ENCODE measurements around the gene TTLL11.

The TTLL11 gene

DNA sequence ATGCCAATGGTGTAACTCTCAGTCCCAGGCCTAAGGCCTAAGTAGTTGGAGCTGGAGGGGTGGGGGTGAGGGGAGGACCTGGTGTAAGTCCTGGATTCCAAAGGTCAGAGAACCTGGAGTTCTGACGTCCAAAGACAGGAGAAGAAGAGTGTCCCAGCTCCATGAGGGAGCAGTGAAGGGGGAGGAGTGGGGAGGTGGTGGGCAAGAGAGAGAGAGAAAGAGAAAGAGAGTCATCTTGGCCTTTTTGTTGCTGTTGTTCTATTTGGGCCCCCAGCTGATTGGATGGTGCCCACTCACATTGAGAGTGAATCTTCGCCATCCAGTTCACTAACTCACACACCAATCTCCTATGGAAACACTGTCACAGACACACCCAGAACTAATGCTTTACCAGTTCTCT lies 242.7 kb downstream of the TTLL11 start:
- TF ChIP-seq, protein P1, sequence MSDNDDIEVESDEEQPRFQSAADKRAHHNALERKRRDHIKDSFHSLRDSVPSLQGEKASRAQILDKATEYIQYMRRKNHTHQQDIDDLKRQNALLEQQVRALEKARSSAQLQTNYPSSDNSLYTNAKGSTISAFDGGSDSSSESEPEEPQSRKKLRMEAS (IDR thresholded peaks at IDR 0.05): no peak

DNA sequence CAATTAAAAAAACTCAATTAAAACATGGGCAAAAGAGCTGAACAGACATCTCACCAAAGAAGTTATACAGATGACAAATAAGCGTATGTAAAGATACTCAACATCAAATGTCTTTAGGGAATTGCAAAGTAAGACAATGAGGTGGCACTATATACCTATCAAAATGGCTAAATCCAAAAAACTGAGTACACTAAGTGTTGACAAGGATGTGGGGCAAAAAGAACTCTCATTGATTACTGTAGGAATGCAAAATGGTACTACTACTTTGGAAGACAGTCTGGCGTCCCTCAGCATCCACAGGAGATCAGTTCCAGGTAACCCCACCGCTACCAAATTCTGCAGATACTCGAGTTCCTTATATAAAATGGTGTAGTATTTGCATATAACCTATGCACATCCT lies 243.6 kb downstream of the TTLL11 start:
- TF ChIP-seq CREB1 (IDR thresholded peaks at IDR 0.05; ENCODE audit: low read depth) (no peak), FOXM1 (IDR thresholded peaks at IDR 0.05; ENCODE audit: borderline replicate concordance, low read depth) (no peak), RAD21 (IDR thresholded peaks at IDR 0.05; ENCODE audit: low read depth) (no peak), TCF12 (IDR thresholded peaks at IDR 0.05; ENCODE audit: low read depth) (no peak), YY1 (IDR thresholded peaks at IDR 0.05; ENCODE audit: low read depth) (no peak), ZBTB7A (IDR thresholded peaks at IDR 0.05; ENCODE audit: low read depth) (no peak), EGR1 (IDR thresholded peaks at IDR 0.05) (no peak), TEAD4 (IDR thresholded peaks at IDR 0.05) (no peak)
- TF ChIP-seq, protein P2, sequence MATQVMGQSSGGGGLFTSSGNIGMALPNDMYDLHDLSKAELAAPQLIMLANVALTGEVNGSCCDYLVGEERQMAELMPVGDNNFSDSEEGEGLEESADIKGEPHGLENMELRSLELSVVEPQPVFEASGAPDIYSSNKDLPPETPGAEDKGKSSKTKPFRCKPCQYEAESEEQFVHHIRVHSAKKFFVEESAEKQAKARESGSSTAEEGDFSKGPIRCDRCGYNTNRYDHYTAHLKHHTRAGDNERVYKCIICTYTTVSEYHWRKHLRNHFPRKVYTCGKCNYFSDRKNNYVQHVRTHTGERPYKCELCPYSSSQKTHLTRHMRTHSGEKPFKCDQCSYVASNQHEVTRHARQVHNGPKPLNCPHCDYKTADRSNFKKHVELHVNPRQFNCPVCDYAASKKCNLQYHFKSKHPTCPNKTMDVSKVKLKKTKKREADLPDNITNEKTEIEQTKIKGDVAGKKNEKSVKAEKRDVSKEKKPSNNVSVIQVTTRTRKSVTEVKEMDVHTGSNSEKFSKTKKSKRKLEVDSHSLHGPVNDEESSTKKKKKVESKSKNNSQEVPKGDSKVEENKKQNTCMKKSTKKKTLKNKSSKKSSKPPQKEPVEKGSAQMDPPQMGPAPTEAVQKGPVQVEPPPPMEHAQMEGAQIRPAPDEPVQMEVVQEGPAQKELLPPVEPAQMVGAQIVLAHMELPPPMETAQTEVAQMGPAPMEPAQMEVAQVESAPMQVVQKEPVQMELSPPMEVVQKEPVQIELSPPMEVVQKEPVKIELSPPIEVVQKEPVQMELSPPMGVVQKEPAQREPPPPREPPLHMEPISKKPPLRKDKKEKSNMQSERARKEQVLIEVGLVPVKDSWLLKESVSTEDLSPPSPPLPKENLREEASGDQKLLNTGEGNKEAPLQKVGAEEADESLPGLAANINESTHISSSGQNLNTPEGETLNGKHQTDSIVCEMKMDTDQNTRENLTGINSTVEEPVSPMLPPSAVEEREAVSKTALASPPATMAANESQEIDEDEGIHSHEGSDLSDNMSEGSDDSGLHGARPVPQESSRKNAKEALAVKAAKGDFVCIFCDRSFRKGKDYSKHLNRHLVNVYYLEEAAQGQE (IDR thresholded peaks at IDR 0.05; ENCODE audit: low read depth): no peak
- TF ChIP-seq, protein P1 (IDR thresholded peaks at IDR 0.05): no peak

DNA sequence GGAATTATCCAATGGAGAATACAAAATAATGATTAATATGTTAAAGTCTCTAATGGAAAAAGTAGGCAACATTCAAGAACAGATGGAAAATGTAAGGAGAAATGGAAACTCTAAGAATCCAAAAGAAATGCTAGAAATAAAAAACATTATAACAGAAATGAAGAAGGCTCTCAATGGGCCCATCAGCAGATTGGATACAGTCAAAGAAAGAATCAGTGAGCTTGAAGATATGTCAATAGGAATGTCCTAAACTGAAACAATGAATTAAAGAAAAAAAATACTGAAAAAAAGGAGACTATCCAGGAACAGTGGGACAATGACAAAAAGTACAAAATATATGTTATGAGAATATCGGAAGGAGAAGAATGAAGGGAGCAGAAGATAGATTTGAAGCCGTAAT lies 248.5 kb downstream of the TTLL11 start:
- TF ChIP-seq TEAD4 (IDR thresholded peaks at IDR 0.05): no peak

DNA sequence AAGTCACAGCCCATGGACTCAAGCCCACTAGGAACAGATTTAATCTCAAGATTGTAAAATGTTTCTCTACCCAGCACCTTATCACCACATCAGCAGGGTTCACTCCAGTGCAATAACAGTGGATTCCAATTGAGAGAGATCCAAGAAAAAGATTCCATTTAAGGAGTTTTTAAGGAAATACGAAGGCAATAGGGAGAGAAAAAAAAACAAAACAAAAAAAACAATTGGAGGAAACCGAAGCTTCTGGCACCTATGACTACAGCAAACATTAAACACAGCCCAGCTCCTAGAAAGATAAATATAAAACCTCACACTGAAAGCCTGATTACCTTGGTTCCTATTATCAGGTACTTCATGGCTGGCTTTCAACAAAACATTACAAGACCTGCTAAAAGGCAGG lies 249.0 kb downstream of the TTLL11 start:
- TF ChIP-seq CEBPB (IDR thresholded peaks at IDR 0.05) (no peak), TAF1 (IDR thresholded peaks at IDR 0.05; ENCODE audit: low read depth) (no peak), RAD21 (IDR thresholded peaks at IDR 0.05; ENCODE audit: low read depth) (no peak)

DNA sequence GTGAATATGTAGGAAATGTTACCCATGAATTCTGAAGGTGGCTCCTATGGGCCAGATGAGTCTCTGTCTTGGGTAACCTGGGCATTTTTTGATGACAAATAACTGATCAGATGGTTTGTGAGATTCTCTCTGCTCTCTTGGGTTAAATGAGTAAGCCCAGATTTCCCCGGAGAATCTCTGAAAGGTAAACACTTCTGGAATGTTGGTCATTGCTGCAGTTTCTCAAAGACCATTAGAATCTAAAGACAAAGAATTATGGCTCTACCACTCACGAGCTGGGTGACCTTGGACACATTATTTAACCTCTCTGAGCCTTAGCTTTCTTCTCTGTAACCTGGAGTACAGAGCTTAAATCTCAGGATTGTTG lies 250.5 kb downstream of the TTLL11 start:
- TF ChIP-seq ZBTB7A (IDR thresholded peaks at IDR 0.05; ENCODE audit: low read depth) (no peak), TCF12 (IDR thresholded peaks at IDR 0.05; ENCODE audit: low read depth) (no peak), TAF1 (IDR thresholded peaks at IDR 0.05; ENCODE audit: low read depth) (no peak)
- TF ChIP-seq, protein P2 (IDR thresholded peaks at IDR 0.05; ENCODE audit: low read depth): no peak

DNA sequence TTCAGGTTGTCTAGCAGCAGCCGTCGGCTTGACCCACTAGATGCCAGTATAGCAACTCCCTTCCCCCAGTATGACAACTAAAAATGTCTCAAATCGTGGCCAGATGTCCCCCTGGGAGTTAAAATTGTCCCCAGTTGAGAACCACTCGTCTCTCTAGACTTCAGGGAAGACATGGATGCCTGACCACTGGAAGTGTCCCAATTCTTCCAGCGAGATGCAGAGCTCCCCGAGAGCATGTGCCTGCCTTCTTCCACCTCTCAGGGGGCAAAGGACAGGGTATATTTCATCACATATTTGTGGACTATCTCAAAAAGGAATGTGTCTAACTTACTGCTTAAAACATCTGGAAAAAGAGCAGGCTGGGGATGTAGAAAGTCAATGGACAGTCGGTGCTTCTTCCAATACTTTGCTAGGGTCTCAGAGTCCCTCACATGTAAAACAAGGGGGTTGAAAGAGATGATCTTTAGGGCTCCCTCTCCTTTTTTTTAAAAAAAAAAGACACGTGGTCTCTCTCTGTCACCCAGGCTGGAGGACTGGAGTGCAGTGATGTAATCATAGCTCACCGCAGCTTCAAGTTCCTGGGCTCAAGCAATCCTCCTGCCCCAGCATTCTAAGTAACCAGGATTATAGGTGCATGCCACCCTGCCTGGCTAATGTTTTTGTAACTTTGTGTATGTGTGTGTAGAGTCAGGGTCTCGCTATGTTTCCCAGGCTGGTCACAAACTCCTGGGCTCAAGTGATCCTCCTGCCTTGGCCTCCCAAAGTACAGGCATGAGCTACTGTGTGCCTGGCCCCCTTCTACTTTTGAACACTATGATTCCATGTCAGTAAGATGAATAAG lies 251.1 kb downstream of the TTLL11 start:
- TF ChIP-seq EGR1 (IDR thresholded peaks at IDR 0.05): no peak
- no peak for TF ChIP-seq YY1 (IDR thresholded peaks at IDR 0.05; ENCODE audit: low read depth)
- no peak for TF ChIP-seq FOXM1 (IDR thresholded peaks at IDR 0.05; ENCODE audit: borderline replicate concordance, low read depth)
- TF ChIP-seq RAD21 (IDR thresholded peaks at IDR 0.05; ENCODE audit: low read depth): no peak
- TF ChIP-seq, protein P3, sequence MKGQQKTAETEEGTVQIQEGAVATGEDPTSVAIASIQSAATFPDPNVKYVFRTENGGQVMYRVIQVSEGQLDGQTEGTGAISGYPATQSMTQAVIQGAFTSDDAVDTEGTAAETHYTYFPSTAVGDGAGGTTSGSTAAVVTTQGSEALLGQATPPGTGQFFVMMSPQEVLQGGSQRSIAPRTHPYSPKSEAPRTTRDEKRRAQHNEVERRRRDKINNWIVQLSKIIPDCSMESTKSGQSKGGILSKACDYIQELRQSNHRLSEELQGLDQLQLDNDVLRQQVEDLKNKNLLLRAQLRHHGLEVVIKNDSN (IDR thresholded peaks at IDR 0.05): no peak
- TF ChIP-seq, protein P2 (IDR thresholded peaks at IDR 0.05; ENCODE audit: low read depth): no peak
- no peak for TF ChIP-seq TEAD4 (IDR thresholded peaks at IDR 0.05)
- TF ChIP-seq CEBPB (IDR thresholded peaks at IDR 0.05): no peak
- TF ChIP-seq, protein P1 (IDR thresholded peaks at IDR 0.05): no peak

All from Ishikawa (cell line).